HepG2 (cell line): ENCODE results near the gene OSBPL5. TPM values are rescaled to one million over a fixed set of nuclear protein-coding genes. Genes with fewer than 3 reads are reported as not detected.

Experiments
- ATAC-seq: fragments of 200-7000 bp; cut with Tn5 transposase; 3 replicates; pipeline ENCODE4 v1.9.1; 2020; ENCODE audit warnings: mild to moderate bottlenecking, moderate library complexity
- BruUV-seq: library from RNA; stranded (reverse); fragments of 400-500 nt; replicated peaks from 2 replicates; lab custom pipeline; 2021; lab: Mats Ljungman, UMichigan
- CTCF ChIA-PET: fragments of 300-600 bp; formaldehyde crosslinking; extraction: SDS; loops from one replicate; lab custom pipeline; 2021; ENCODE audit warnings: low total read pairs, inconsistent platforms, low intra/inter-chr PET ratio; lab: Yijun Ruan, JAX
- POLR2A ChIA-PET: fragments of 350-600 bp; sonication (Branson Sonifier 250); formaldehyde crosslinking; loops from one replicate; lab custom pipeline; 2020; ENCODE audit warnings: antibody characterized with exemption, inconsistent platforms; lab: Yijun Ruan, JAX
- DNase-seq: peaks from one replicate; pipeline ENCODE4 v3.0.0-alpha.2; 2015; ENCODE audit warnings: low spot score
- FAIRE-seq: peaks from 3 replicates; lab custom pipeline; 2011; peaks lifted over from hg19 to GRCh38; lab: Jason Lieb, UNC
- H2AFZ ChIP-seq: one replicate; pipeline ENCODE4 v1.6.1; 2011; ENCODE audit warnings: low read length, inconsistent platforms
- H3K27ac ChIP-seq: fragments of 300-600 bp; 3 replicates; pipeline ENCODE4 v1.8.0; 2011; ENCODE audit warnings: mixed run types, mild to moderate bottlenecking, mixed read lengths, low read length, inconsistent platforms; ENCODE audit not compliant: insufficient read depth; ENCODE audit errors: extremely low read length
- H3K27me3 ChIP-seq, 2 experiments: fragments of 200-600 bp in 1 of 2; 2 replicates in 1 of 2; 3 replicates in 1 of 2; pipeline versions ENCODE4 v1.6.0 to v1.8.0; 2011; ENCODE audit warnings: low read length in 2 of 2, mild to moderate bottlenecking in 2 of 2, moderate library complexity in 2 of 2, inconsistent platforms in 1 of 2; ENCODE audit not compliant: insufficient read depth in 2 of 2, control insufficient read depth in 1 of 2
- H3K36me3 ChIP-seq, 2 experiments: fragments of 200-600 bp in 1 of 2; replicated peaks in 1 of 2; 2 replicates in 1 of 2; 3 replicates in 1 of 2; pipeline versions ENCODE4 v1.5.1 to v1.8.0; 2011; ENCODE audit warnings: low read length in 2 of 2, inconsistent platforms in 1 of 2; ENCODE audit not compliant: insufficient read depth in 2 of 2, control insufficient read depth in 1 of 2
- H3K4me1 ChIP-seq: 2 replicates; pipeline ENCODE4 v1.5.1; 2012; ENCODE audit warnings: low read length, inconsistent platforms; ENCODE audit not compliant: insufficient read depth
- H3K4me2 ChIP-seq: 2 replicates; pipeline ENCODE4 v1.6.0; 2011; ENCODE audit warnings: low read depth, low read length, inconsistent platforms
- H3K4me3 ChIP-seq, 3 experiments: fragments of 200-600 bp in 1 of 3; sonication (generic), shearing (Covaris generic) in 1 of 3; replicated peaks in 1 of 3; 2 replicates each; pipeline ENCODE4 v1.5.1; 2011 to 2016; ENCODE audit warnings: low read length in 3 of 3, inconsistent platforms in 2 of 3, low read depth in 2 of 3, mild to moderate bottlenecking in 2 of 3, control low read depth in 1 of 3, mixed read lengths in 1 of 3; ENCODE audit not compliant: insufficient read depth in 1 of 3
- H3K79me2 ChIP-seq: one replicate; pipeline ENCODE4 v1.6.1; 2011; ENCODE audit warnings: low read length, inconsistent platforms; ENCODE audit not compliant: insufficient read depth
- H3K9ac ChIP-seq: 2 replicates; pipeline ENCODE4 v1.6.0; 2011; ENCODE audit warnings: mild to moderate bottlenecking, low read depth, low read length, inconsistent platforms; ENCODE audit not compliant: insufficient read depth
- H3K9me3 ChIP-seq: 2 replicates; pipeline ENCODE4 v1.5.1; 2012; ENCODE audit warnings: mild to moderate bottlenecking, low read length
- H4K20me1 ChIP-seq: 2 replicates; pipeline ENCODE4 v1.6.0; 2011; ENCODE audit warnings: inconsistent platforms, mild to moderate bottlenecking, low read length, moderate library complexity; ENCODE audit not compliant: insufficient read depth
- EEA1 ChIP-seq: sonication (generic); formaldehyde crosslinking; IDR thresholded peaks from 2 replicates; pipeline ENCODE4 v1.5.1; 2020; ENCODE audit warnings: mild to moderate bottlenecking, missing genetic modification reagents, borderline replicate concordance
- FOXK1 ChIP-seq: sonication (generic); formaldehyde crosslinking; IDR thresholded peaks from 2 replicates; pipeline ENCODE4 v1.4.0; 2020; ENCODE audit warnings: low read depth, missing genetic modification reagents, borderline replicate concordance
- FOXK2 ChIP-seq: fragments of 450-650 bp; IDR thresholded peaks from 2 replicates; pipeline ENCODE4 v1.6.1; 2016
- HOXA5 ChIP-seq: sonication (generic); formaldehyde crosslinking; IDR thresholded peaks from 2 replicates; pipeline ENCODE4 v1.4.0; 2020; ENCODE audit warnings: missing genetic modification reagents
- KLF15 ChIP-seq: sonication (generic); formaldehyde crosslinking; IDR thresholded peaks from 2 replicates; pipeline ENCODE4 v1.8.1; 2023; ENCODE audit warnings: borderline replicate concordance, mild to moderate bottlenecking, inconsistent platforms, missing genetic modification reagents, mixed read lengths
- MEIS1 ChIP-seq: sonication (generic); formaldehyde crosslinking; IDR thresholded peaks from 2 replicates; pipeline ENCODE4 v1.9.0; 2021; ENCODE audit warnings: mild to moderate bottlenecking, missing genetic modification reagents, moderate library complexity, borderline replicate concordance
- MNT ChIP-seq: fragments of 450-650 bp; IDR thresholded peaks from 2 replicates; pipeline ENCODE4 v1.6.1; 2016
- MYC ChIP-seq: sonication (generic); formaldehyde crosslinking; IDR thresholded peaks from 2 replicates; pipeline ENCODE4 v1.9.0; 2021; ENCODE audit warnings: missing genetic modification reagents, borderline replicate concordance
- NKX3-1 ChIP-seq: sonication (generic); formaldehyde crosslinking; IDR thresholded peaks from 2 replicates; pipeline ENCODE4 v1.5.0; 2020; ENCODE audit warnings: missing genetic modification reagents
- POGZ ChIP-seq: sonication (generic); formaldehyde crosslinking; IDR thresholded peaks from 2 replicates; pipeline ENCODE4 v1.4.0; 2020; ENCODE audit warnings: mild to moderate bottlenecking, missing genetic modification reagents
- TGIF2 ChIP-seq: IDR thresholded peaks from 2 replicates; pipeline ENCODE4 v1.6.1; 2016; ENCODE audit warnings: control low read depth, missing compliant biosample characterization
- ZKSCAN5 ChIP-seq: sonication (generic); formaldehyde crosslinking; IDR thresholded peaks from 2 replicates; pipeline ENCODE4 v1.5.1; 2020; ENCODE audit warnings: mild to moderate bottlenecking, missing genetic modification reagents
- ZNF160 ChIP-seq: sonication (generic); formaldehyde crosslinking; IDR thresholded peaks from 2 replicates; pipeline ENCODE4 v1.8.0; 2022; ENCODE audit warnings: mild to moderate bottlenecking, inconsistent platforms, missing genetic modification reagents
- ZNF75D ChIP-seq: sonication (generic); formaldehyde crosslinking; IDR thresholded peaks from 2 replicates; pipeline ENCODE4 v1.8.1; 2023; ENCODE audit warnings: missing genetic modification reagents, mild to moderate bottlenecking, borderline replicate concordance
- ZSCAN21 ChIP-seq: sonication (generic); formaldehyde crosslinking; IDR thresholded peaks from 2 replicates; pipeline ENCODE4 v1.8.0; 2022; ENCODE audit warnings: mild to moderate bottlenecking, missing genetic modification reagents, moderate library complexity, borderline replicate concordance
- WGBS: methylation state at CpG from one replicate; pipeline ENCODE4 v1.1.6; 2017; ENCODE audit warnings: low lambda C conversion rate; 5-methylcytosine and 5-hydroxymethylcytosine counted together
- in situ Hi-C: cut with HindIII; loops from 2 replicates; pipeline ENCODE4 v1.10.0; 2017; ENCODE audit warnings: low pct_unique_long_range_greater_than_20kb; ENCODE audit not compliant: extremely low pct_ligation_motif_present
- intact Hi-C: fragments of 100-400 bp; cut with micrococcal nuclease; formaldehyde crosslinking; loops from one replicate; pipeline ENCODE4 v1.10.0; 2022; ENCODE audit not compliant: unreplicated experiment
- polyA plus RNA-seq, 8 experiments: library from polyadenylated mRNA; depleted of rRNA in 3 of 8; stranded (reverse) in 7 of 8; unstranded in 1 of 8; fragments of >200 nt; fragmentation: Illumina TruSeq in 4 of 8; extraction: Trizol in 4 of 8; gene quantifications; 2 replicates each; pipeline versions ENCODE4 v1.2.1 to v1.2.3, GENCODE V29; 2011 to 2016; ENCODE audit warnings: low read depth in 4 of 8, missing spikeins in 1 of 8, mixed read lengths in 1 of 8; ENCODE audit not compliant: insufficient read depth in 1 of 8
- total RNA-seq, 5 experiments: library from RNA; depleted of rRNA; stranded (reverse); fragments of >200 nt; fragmentation: Illumina TruSeq; extraction: Trizol; gene quantifications; 2 replicates each; pipeline ENCODE4 v1.2.3, GENCODE V29; 2016; ENCODE audit warnings: low read depth in 1 of 5
- TF ChIP-seq, protein P1 (sequence below): sonication (generic); formaldehyde crosslinking; IDR thresholded peaks from 2 replicates; pipeline ENCODE4 v1.5.1; 2020; ENCODE audit warnings: mild to moderate bottlenecking, missing genetic modification reagents, borderline replicate concordance

Gene OSBPL5
- total and polyA plus RNA-seq, 2 of the 13 experiments (the other 11 are each of a cell fraction or from before 2014, with no cell fraction given): not detected

DNA sequence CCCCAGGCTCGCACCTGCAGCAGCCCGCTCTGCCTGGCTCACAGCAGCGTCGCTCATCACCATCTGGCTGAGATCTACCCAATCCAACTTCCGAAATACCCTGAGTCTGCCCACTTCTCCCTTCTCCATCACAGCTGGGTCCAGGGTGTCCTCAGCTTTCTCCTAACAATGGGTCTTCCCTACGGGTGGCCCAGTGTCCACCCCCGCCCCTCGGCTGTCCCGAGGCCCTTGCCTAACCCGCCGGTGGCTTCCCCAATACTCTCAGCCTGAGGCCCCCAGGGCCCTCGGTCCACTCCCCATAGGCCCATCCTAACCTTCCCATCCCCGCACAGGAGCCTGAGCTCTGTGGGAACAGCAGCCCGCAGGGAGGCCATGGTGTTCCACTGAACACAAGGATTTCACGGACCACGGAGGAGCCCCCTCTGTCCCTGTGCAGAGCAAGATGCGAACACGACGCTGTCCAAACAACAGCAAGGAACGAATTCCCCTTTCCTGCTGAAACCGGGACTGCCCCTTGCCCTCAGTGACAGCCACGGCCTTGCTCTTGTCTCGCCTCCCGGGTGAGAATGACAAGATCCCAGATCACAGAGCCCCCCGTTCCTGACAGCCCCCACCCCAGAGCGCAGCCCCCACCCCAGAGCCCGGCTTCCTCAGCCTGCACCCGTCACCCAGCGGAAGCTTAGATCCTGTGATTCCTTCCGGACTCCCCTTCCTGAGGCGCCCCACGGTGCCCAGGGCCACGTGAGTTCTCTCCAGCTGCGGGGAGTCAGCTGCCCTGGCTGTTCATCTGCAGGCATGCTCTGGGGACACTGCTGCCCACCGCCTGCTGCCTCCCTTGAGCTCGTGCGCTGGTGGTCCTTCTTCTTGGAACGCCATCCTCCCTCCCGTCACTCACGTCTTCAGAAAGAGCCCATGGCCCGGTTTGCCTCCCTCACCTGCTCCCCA, 59.0 kb downstream of the OSBPL5 start:
- BruUV-seq: no TSS peak
- Histone ChIP-seq H3K9ac (no peak overlapping the region), H3K27me3 (peaks cover 20 to 69% of the 10 kb centered on the region in 2 experiments), H3K4me3 (no peak overlapping the region), H3K9me3 (no peaks in the 10 kb centered on the region), H3K27ac (no peak overlapping the region), H3K79me2 (no peaks in the 10 kb centered on the region), H3K4me2 (no peak overlapping the region), H3K36me3 (no peaks in the 10 kb centered on the region), H4K20me1 (no peaks in the 10 kb centered on the region), H3K4me1 (no peaks in the 10 kb centered on the region), H2AFZ (no peak overlapping the region)
- ChIA-PET POLR2A (no interaction called here), CTCF (no interaction called here)
- FAIRE-seq (no peak), DNase-seq (no peak), ATAC-seq (no peak)
- intact Hi-C loops: no loop called here
- TF ChIP-seq MYC (CRISPR knock-in tag) (no peak), TGIF2 (CRISPR knock-in tag) (no peak), MNT (no peak), MEIS1 (CRISPR knock-in tag) (no peak), ZKSCAN5 (no peak), ZNF160 (CRISPR knock-in tag) (no peak), ZNF75D (CRISPR knock-in tag) (no peak), FOXK2 (no peak), FOXK1 (CRISPR knock-in tag) (no peak), EEA1 (CRISPR knock-in tag) (no peak), HOXA5 (CRISPR knock-in tag) (no peak), NKX3-1 (CRISPR knock-in tag) (no peak), POGZ (no peak), KLF15 (CRISPR knock-in tag) (no peak), ZSCAN21 (CRISPR knock-in tag) (no peak)
- TF ChIP-seq, protein P1, sequence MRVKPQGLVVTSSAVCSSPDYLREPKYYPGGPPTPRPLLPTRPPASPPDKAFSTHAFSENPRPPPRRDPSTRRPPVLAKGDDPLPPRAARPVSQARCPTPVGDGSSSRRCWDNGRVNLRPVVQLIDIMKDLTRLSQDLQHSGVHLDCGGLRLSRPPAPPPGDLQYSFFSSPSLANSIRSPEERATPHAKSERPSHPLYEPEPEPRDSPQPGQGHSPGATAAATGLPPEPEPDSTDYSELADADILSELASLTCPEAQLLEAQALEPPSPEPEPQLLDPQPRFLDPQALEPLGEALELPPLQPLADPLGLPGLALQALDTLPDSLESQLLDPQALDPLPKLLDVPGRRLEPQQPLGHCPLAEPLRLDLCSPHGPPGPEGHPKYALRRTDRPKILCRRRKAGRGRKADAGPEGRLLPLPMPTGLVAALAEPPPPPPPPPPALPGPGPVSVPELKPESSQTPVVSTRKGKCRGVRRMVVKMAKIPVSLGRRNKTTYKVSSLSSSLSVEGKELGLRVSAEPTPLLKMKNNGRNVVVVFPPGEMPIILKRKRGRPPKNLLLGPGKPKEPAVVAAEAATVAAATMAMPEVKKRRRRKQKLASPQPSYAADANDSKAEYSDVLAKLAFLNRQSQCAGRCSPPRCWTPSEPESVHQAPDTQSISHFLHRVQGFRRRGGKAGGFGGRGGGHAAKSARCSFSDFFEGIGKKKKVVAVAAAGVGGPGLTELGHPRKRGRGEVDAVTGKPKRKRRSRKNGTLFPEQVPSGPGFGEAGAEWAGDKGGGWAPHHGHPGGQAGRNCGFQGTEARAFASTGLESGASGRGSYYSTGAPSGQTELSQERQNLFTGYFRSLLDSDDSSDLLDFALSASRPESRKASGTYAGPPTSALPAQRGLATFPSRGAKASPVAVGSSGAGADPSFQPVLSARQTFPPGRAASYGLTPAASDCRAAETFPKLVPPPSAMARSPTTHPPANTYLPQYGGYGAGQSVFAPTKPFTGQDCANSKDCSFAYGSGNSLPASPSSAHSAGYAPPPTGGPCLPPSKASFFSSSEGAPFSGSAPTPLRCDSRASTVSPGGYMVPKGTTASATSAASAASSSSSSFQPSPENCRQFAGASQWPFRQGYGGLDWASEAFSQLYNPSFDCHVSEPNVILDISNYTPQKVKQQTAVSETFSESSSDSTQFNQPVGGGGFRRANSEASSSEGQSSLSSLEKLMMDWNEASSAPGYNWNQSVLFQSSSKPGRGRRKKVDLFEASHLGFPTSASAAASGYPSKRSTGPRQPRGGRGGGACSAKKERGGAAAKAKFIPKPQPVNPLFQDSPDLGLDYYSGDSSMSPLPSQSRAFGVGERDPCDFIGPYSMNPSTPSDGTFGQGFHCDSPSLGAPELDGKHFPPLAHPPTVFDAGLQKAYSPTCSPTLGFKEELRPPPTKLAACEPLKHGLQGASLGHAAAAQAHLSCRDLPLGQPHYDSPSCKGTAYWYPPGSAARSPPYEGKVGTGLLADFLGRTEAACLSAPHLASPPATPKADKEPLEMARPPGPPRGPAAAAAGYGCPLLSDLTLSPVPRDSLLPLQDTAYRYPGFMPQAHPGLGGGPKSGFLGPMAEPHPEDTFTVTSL (CRISPR knock-in tag): no peak
- 21% methylated on average over 28 of the region's 41 CpGs for WGBS
- in situ Hi-C loops: loop anchor here (10.0 kb wide), 1 partner anchor 109 kb away; the partner anchor contains the start of gene MRGPRG
